ENCODE data around the gene ARF6. TPM values are rescaled to one million over a fixed set of nuclear protein-coding genes. Genes with fewer than 3 reads are reported as not detected.
A peak's percentile ranks its signal among the peaks of the same experiment; 100 is the strongest.

ARF6 gene
- total and polyA plus RNA-seq, 2 donors (not counting 1 experiment from before 2014, with no cell fraction given) = 54.7 to 67.4 TPM

- peaks cover 3% of the 10 kb centered on the region for H3K4me1 ChIP-seq (ENCODE audit: control insufficient read depth, extremely low read depth, insufficient read depth, low read length)
- no peak overlapping the region for H3K27ac ChIP-seq (ENCODE audit: insufficient read depth, low read length)
- H3K27me3 ChIP-seq (ENCODE audit: control insufficient read depth, insufficient read depth, low read length) = no peaks in the 10 kb centered on the region
- H3K36me3 ChIP-seq (ENCODE audit: control insufficient read depth, insufficient read depth, low read length) = no peaks in the 10 kb centered on the region
- H3K4me2 ChIP-seq (ENCODE audit: extremely low read depth, insufficient read depth, low read length) = no peak overlapping the region
- no peak overlapping the region for H2AFZ ChIP-seq (ENCODE audit: low read length)
- no peak overlapping the region for H3K4me3 ChIP-seq (replicated peaks in 1 of 4; ENCODE audit: control extremely low read depth in 1 of 4, insufficient read depth in 1 of 4, low read depth in 3 of 4, low read length in 4 of 4)
- no peaks in the 10 kb centered on the region for H3K9me3 ChIP-seq (ENCODE audit: control insufficient read depth, insufficient read depth, low read depth, low read length)
- no peaks in the 10 kb centered on the region for H4K20me1 ChIP-seq (ENCODE audit: control insufficient read depth, extremely low read depth, insufficient read depth, low read length)
- DNase-seq (ENCODE audit: low read depth in 2 of 2) = peak; percentile 49 to 73
- H3K9ac ChIP-seq (ENCODE audit: insufficient read depth, low read length) = no peak overlapping the region
- TF ChIP-seq EZH2 (IDR thresholded peaks at IDR 0.05; ENCODE audit: low read length, missing control alignments) = no peak
- TF ChIP-seq, protein P1, sequence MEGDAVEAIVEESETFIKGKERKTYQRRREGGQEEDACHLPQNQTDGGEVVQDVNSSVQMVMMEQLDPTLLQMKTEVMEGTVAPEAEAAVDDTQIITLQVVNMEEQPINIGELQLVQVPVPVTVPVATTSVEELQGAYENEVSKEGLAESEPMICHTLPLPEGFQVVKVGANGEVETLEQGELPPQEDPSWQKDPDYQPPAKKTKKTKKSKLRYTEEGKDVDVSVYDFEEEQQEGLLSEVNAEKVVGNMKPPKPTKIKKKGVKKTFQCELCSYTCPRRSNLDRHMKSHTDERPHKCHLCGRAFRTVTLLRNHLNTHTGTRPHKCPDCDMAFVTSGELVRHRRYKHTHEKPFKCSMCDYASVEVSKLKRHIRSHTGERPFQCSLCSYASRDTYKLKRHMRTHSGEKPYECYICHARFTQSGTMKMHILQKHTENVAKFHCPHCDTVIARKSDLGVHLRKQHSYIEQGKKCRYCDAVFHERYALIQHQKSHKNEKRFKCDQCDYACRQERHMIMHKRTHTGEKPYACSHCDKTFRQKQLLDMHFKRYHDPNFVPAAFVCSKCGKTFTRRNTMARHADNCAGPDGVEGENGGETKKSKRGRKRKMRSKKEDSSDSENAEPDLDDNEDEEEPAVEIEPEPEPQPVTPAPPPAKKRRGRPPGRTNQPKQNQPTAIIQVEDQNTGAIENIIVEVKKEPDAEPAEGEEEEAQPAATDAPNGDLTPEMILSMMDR (conservative IDR thresholded peaks at IDR 0.05 in 1 of 2, IDR thresholded peaks at IDR 0.05 in 1 of 2; ENCODE audit: low read depth in 1 of 2, low read length in 2 of 2) = peak; percentile 89 to 95
- no peaks in the 10 kb centered on the region for H3K79me2 ChIP-seq (ENCODE audit: control insufficient read depth, insufficient read depth, low read length)
Observed at GRCh38 chr14:49865431-49865859, 27.4 kb upstream of the ARF6 start.

GRCh38 chr14:49867831-49868719 is 24.8 kb upstream of the ARF6 start:
- H3K79me2 ChIP-seq (ENCODE audit: control insufficient read depth, insufficient read depth, low read length) = no peaks in the 10 kb centered on the region
- H3K4me2 ChIP-seq (ENCODE audit: extremely low read depth, insufficient read depth, low read length) = peak overlapping the region; percentile 77
- H4K20me1 ChIP-seq (ENCODE audit: control insufficient read depth, extremely low read depth, insufficient read depth, low read length) = no peaks in the 10 kb centered on the region
- TF ChIP-seq, protein P1 (conservative IDR thresholded peaks at IDR 0.05 in 1 of 2, IDR thresholded peaks at IDR 0.05 in 1 of 2; ENCODE audit: low read depth in 1 of 2, low read length in 2 of 2) = no peak
- TF ChIP-seq EZH2 (IDR thresholded peaks at IDR 0.05; ENCODE audit: low read length, missing control alignments) = no peak
- H3K27me3 ChIP-seq (ENCODE audit: control insufficient read depth, insufficient read depth, low read length) = no peaks in the 10 kb centered on the region
- no peaks in the 10 kb centered on the region for H3K4me1 ChIP-seq (ENCODE audit: control insufficient read depth, extremely low read depth, insufficient read depth, low read length)
- peak overlapping the region; percentile 30 for H2AFZ ChIP-seq (ENCODE audit: low read length)
- DNase-seq (ENCODE audit: low read depth in 2 of 2) = peak; percentile 95 to 96
- no peaks in the 10 kb centered on the region for H3K9me3 ChIP-seq (ENCODE audit: control insufficient read depth, insufficient read depth, low read depth, low read length)
- H3K4me3 ChIP-seq (replicated peaks in 1 of 4; ENCODE audit: control extremely low read depth in 1 of 4, insufficient read depth in 1 of 4, low read depth in 3 of 4, low read length in 4 of 4) = peak overlapping the region; percentile 40 to 71 (median 56)
- H3K27ac ChIP-seq (ENCODE audit: insufficient read depth, low read length) = peak overlapping the region; percentile 71
- no peaks in the 10 kb centered on the region for H3K36me3 ChIP-seq (ENCODE audit: control insufficient read depth, insufficient read depth, low read length)
- H3K9ac ChIP-seq (ENCODE audit: insufficient read depth, low read length) = peak overlapping the region; percentile 70

GRCh38 chr14:49868720-49869114 is 24.2 kb upstream of the ARF6 start:
- TF ChIP-seq EZH2 (IDR thresholded peaks at IDR 0.05; ENCODE audit: low read length, missing control alignments) = no peak
- TF ChIP-seq, protein P1 (conservative IDR thresholded peaks at IDR 0.05 in 1 of 2, IDR thresholded peaks at IDR 0.05 in 1 of 2; ENCODE audit: low read depth in 1 of 2, low read length in 2 of 2) = no peak
- no peak for DNase-seq (ENCODE audit: low read depth in 2 of 2)

More at GRCh38 chr14:49868720-49869114, 24.2 kb upstream of the ARF6 start:
- no peaks in the 10 kb centered on the region for H4K20me1 ChIP-seq (ENCODE audit: control insufficient read depth, extremely low read depth, insufficient read depth, low read length)
- peak overlapping the region; percentile 77 for H3K4me2 ChIP-seq (ENCODE audit: extremely low read depth, insufficient read depth, low read length)
- H3K4me1 ChIP-seq (ENCODE audit: control insufficient read depth, extremely low read depth, insufficient read depth, low read length) = no peaks in the 10 kb centered on the region
- H3K4me3 ChIP-seq (replicated peaks in 1 of 4; ENCODE audit: control extremely low read depth in 1 of 4, insufficient read depth in 1 of 4, low read depth in 3 of 4, low read length in 4 of 4) = peak overlapping the region; percentile 37 to 71 (median 52)
- no peaks in the 10 kb centered on the region for H3K36me3 ChIP-seq (ENCODE audit: control insufficient read depth, insufficient read depth, low read length)
- no peaks in the 10 kb centered on the region for H3K27me3 ChIP-seq (ENCODE audit: control insufficient read depth, insufficient read depth, low read length)
- H3K79me2 ChIP-seq (ENCODE audit: control insufficient read depth, insufficient read depth, low read length) = no peaks in the 10 kb centered on the region
- peak overlapping the region; percentile 27 for H2AFZ ChIP-seq (ENCODE audit: low read length)
- H3K9me3 ChIP-seq (ENCODE audit: control insufficient read depth, insufficient read depth, low read depth, low read length) = no peaks in the 10 kb centered on the region
- no peak overlapping the region for H3K9ac ChIP-seq (ENCODE audit: insufficient read depth, low read length)
- H3K27ac ChIP-seq (ENCODE audit: insufficient read depth, low read length) = peak overlapping the region; percentile 71
